Activated T-helper 2 cell treated with anti-CD3 and anti-CD28 coated beads, Interferon-gamma antibody, Interleukin-2, Interleukin-4, amounts not matched to agents 10 μg/mL and 5 μg/mL and 100 μg/mL, durations not matched to agents 14 hours and 24 hours and 36 hours (primary cell): ENCODE results near the gene SZT2. TPM values are rescaled to one million over a fixed set of nuclear protein-coding genes. Genes with fewer than 3 reads are reported as not detected.
"Not testable (repeated sequence)": the region's sequence is repeated elsewhere in the genome, so short reads cannot be mapped to it uniquely, and the experiment has no call there.

Source experiments
- DNase-seq: peaks from one replicate; pipeline ENCODE4 v3.0.0; 2021; ENCODE audit warnings: low spot score
- H3K27ac Mint-ChIP-seq: one replicate; pipeline ENCODE4 v1.8.0; 2021; ENCODE audit warnings: mixed read lengths
- H3K27me3 Mint-ChIP-seq: one replicate; pipeline ENCODE4 v1.8.0; 2021; ENCODE audit warnings: low read depth, mixed read lengths
- H3K36me3 Mint-ChIP-seq: one replicate; pipeline ENCODE4 v1.8.0; 2021; ENCODE audit warnings: low read depth, mixed read lengths
- H3K4me1 Mint-ChIP-seq: one replicate; pipeline ENCODE4 v1.8.0; 2021; ENCODE audit warnings: low read depth, mixed read lengths
- H3K4me3 Mint-ChIP-seq: one replicate; pipeline ENCODE4 v1.8.0; 2021; ENCODE audit warnings: low read depth, mild to moderate bottlenecking, moderate library complexity, mixed read lengths
- H3K9me3 Mint-ChIP-seq: one replicate; pipeline ENCODE4 v1.8.0; 2021; ENCODE audit warnings: mixed read lengths
- intact Hi-C: fragments of 100-400 bp; cut with micrococcal nuclease; formaldehyde crosslinking; loops from one replicate; pipeline ENCODE4 v1.15.1; 2023
- total RNA-seq: library from RNA; stranded (reverse); gene quantifications from 2 replicates; pipeline ENCODE4 v1.2.3, GENCODE V29; 2022

Gene SZT2
- total RNA-seq, 1 donor from 2014 or later = 56.6 TPM

DNA sequence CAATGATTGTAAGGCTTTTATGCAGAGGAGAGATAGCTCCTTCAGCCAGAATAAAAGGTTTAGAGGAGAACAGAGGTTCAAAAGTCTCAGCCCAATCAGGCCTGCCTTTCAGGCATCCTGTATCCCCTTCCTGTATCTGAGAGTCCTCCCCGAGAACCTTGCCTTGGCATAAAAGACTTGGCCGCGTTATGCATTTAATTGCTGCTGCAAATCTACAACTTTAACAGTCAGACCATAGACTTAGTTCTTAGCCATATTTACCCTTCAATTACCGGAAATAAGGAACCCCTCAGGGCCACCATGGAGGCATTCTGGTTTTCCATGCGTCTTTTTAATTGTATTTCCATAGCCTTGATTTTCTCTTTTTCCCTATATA, 82.4 kb downstream of the SZT2 start:
- Mint-ChIP-seq H3K27me3 (peaks cover 9% of the 10 kb centered on the region), H3K4me1 (no peaks in the 10 kb centered on the region), H3K36me3 (no peaks in the 10 kb centered on the region), H3K4me3 (no peak overlapping the region), H3K27ac (no peak overlapping the region), H3K9me3 (no peaks in the 10 kb centered on the region)
- DNase-seq = no peak
- intact Hi-C loops = no loop called here

- H3K9me3 Mint-ChIP-seq, intact Hi-C loops, H3K27ac Mint-ChIP-seq, H3K4me1 Mint-ChIP-seq, DNase-seq, H3K36me3 Mint-ChIP-seq, H3K4me3 Mint-ChIP-seq: not testable (repeated sequence)
- H3K27me3 Mint-ChIP-seq = peaks cover 14% of the 10 kb centered on the region
Measured at GRCh38 chr1:43472463-43473151, 82.9 kb downstream of the SZT2 start.

- H3K27me3 Mint-ChIP-seq = peaks cover 14% of the 10 kb centered on the region
- H3K36me3 Mint-ChIP-seq = no peaks in the 10 kb centered on the region
- intact Hi-C loops = no loop called here
- H3K4me1 Mint-ChIP-seq = no peaks in the 10 kb centered on the region
- no peaks in the 10 kb centered on the region for H3K9me3 Mint-ChIP-seq
- H3K4me3 Mint-ChIP-seq = no peak overlapping the region
- H3K27ac Mint-ChIP-seq = no peak overlapping the region
- DNase-seq = no peak
Measured at GRCh38 chr1:43473463-43473862, 83.8 kb downstream of the SZT2 start.

GRCh38 chr1:43475611-43476401, 86.1 kb downstream of the SZT2 start:
- H3K4me1 Mint-ChIP-seq, H3K27ac Mint-ChIP-seq, H3K9me3 Mint-ChIP-seq, DNase-seq, intact Hi-C loops, H3K4me3 Mint-ChIP-seq, H3K36me3 Mint-ChIP-seq: not testable (repeated sequence)
- H3K27me3 Mint-ChIP-seq = peaks cover 25% of the 10 kb centered on the region

DNA sequence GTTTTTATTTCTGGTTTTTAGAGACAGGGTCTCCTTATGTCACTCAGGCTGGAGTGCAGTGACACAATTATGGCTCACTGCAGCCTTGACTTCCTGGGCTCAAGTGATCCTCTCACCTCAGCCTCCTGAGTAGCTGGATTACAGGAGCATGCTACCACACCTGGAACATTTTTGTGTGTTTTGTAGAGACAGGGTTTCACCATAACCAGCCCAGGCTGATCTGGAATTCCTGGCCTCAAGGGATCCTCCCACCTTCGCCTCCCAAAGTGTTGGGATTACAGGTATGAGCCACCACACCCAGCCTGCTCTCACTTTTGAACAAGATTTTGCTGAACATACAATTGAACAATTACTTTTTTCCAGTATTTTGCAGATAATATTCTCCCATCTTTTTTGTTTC, 88.0 kb downstream of the SZT2 start:
- no peak overlapping the region for H3K4me3 Mint-ChIP-seq
- no peak overlapping the region for H3K27ac Mint-ChIP-seq
- no peak for DNase-seq
- peaks cover 26% of the 10 kb centered on the region for H3K27me3 Mint-ChIP-seq
- intact Hi-C loops = no loop called here
- no peaks in the 10 kb centered on the region for H3K36me3 Mint-ChIP-seq
- no peaks in the 10 kb centered on the region for H3K9me3 Mint-ChIP-seq
- H3K4me1 Mint-ChIP-seq = peaks cover 6% of the 10 kb centered on the region

DNA sequence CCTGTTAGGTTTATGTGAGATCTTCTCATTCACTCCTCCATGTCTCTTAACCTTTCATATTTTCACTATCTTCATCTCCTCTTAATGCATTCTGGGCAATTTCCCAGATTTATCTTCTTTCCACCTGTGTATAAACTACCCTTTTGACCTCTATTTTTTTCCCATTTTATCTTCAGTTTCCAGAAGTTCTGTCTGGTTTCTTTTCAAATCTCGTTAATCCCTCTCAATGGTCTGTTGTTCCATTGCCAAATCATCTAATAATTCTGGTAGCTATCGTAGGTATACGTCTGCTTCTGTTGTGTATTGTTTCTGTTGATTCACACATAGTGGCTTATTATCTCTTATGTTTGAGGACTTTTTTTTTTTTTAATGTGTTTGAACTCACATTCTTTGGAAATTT, 89.7 kb downstream of the SZT2 start:
- H3K27me3 Mint-ChIP-seq = peaks cover 20% of the 10 kb centered on the region
- DNase-seq = no peak
- H3K9me3 Mint-ChIP-seq = no peaks in the 10 kb centered on the region
- H3K4me3 Mint-ChIP-seq = no peak overlapping the region
- no peaks in the 10 kb centered on the region for H3K36me3 Mint-ChIP-seq
- H3K4me1 Mint-ChIP-seq = peaks cover 6% of the 10 kb centered on the region
- no peak overlapping the region for H3K27ac Mint-ChIP-seq
- intact Hi-C loops = no loop called here

DNA sequence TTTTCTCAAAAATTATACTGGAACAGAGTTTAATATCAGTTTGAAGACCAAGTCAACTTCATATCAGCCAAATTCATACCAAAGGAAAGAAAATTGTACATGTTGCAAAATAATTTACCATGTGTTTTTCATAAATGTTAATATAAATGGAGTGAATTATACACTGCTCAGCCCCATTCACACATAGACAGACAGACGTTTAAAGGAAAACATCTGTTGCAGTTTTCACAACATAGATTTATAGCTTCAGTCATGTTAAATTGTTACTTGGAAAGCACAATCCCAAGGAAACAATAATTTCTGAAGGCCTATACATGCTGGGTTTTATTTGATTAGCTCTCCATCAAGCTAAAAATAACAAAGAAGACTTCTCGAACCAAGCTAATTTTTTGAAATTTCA, 91.8 kb downstream of the SZT2 start:
- H3K9me3 Mint-ChIP-seq = no peaks in the 10 kb centered on the region

GRCh38 chr1:43482215-43482614, 92.5 kb downstream of the SZT2 start:
- Mint-ChIP-seq H3K4me1 (peaks cover 6% of the 10 kb centered on the region), H3K27ac (no peak overlapping the region), H3K9me3 (peaks cover 4% of the 10 kb centered on the region), H3K27me3 (peaks cover 15% of the 10 kb centered on the region), H3K4me3 (no peak overlapping the region), H3K36me3 (no peaks in the 10 kb centered on the region)
- no peak for DNase-seq
- intact Hi-C loops = no loop called here

More for the DNA sequence above, 91.8 kb downstream of the SZT2 start:
- peaks cover 6% of the 10 kb centered on the region for H3K4me1 Mint-ChIP-seq
- H3K36me3 Mint-ChIP-seq = no peaks in the 10 kb centered on the region
- H3K27ac Mint-ChIP-seq = no peak overlapping the region
- peaks cover 20% of the 10 kb centered on the region for H3K27me3 Mint-ChIP-seq
- no peak for DNase-seq
- intact Hi-C loops = no loop called here
- no peak overlapping the region for H3K4me3 Mint-ChIP-seq

GRCh38 chr1:43484367-43484766, 94.7 kb downstream of the SZT2 start:
- DNase-seq = no peak
- Mint-ChIP-seq H3K36me3 (no peaks in the 10 kb centered on the region), H3K4me1 (peaks cover 6% of the 10 kb centered on the region), H3K9me3 (peaks cover 20% of the 10 kb centered on the region), H3K27me3 (peaks cover 8% of the 10 kb centered on the region), H3K4me3 (no peak overlapping the region), H3K27ac (no peak overlapping the region)
- intact Hi-C loops = no loop called here

- Mint-ChIP-seq H3K4me3 (no peak overlapping the region), H3K4me1 (no peaks in the 10 kb centered on the region), H3K36me3 (no peaks in the 10 kb centered on the region), H3K27ac (no peak overlapping the region), H3K9me3 (peaks cover 40% of the 10 kb centered on the region), H3K27me3 (peaks cover 9% of the 10 kb centered on the region)
- DNase-seq = no peak
- intact Hi-C loops = no loop called here
Measured at GRCh38 chr1:43488165-43488564, 98.5 kb downstream of the SZT2 start.

GRCh38 chr1:43491061-43491460, 101.4 kb downstream of the SZT2 start:
- Mint-ChIP-seq H3K27me3 (peaks cover 15% of the 10 kb centered on the region), H3K4me3 (no peak overlapping the region), H3K36me3 (no peaks in the 10 kb centered on the region), H3K4me1 (no peaks in the 10 kb centered on the region), H3K9me3 (peaks cover 40% of the 10 kb centered on the region), H3K27ac (no peak overlapping the region)
- intact Hi-C loops = no loop called here
- DNase-seq = no peak

- peaks cover 20% of the 10 kb centered on the region for H3K27me3 Mint-ChIP-seq
- H3K4me1 Mint-ChIP-seq = no peaks in the 10 kb centered on the region
- intact Hi-C loops = no loop called here
- H3K4me3 Mint-ChIP-seq = no peak overlapping the region
- no peaks in the 10 kb centered on the region for H3K36me3 Mint-ChIP-seq
- peaks cover 33% of the 10 kb centered on the region for H3K9me3 Mint-ChIP-seq
- no peak overlapping the region for H3K27ac Mint-ChIP-seq
- DNase-seq = no peak
Measured at GRCh38 chr1:43492826-43493225, 103.1 kb downstream of the SZT2 start.

- peaks cover 21% of the 10 kb centered on the region for H3K27me3 Mint-ChIP-seq
- no peaks in the 10 kb centered on the region for H3K4me1 Mint-ChIP-seq
- H3K27ac Mint-ChIP-seq = no peak overlapping the region
- no peak for DNase-seq
- intact Hi-C loops = no loop called here
- H3K9me3 Mint-ChIP-seq = peaks cover 25% of the 10 kb centered on the region
- no peaks in the 10 kb centered on the region for H3K36me3 Mint-ChIP-seq
- no peak overlapping the region for H3K4me3 Mint-ChIP-seq
Measured at GRCh38 chr1:43493661-43494450, 104.2 kb downstream of the SZT2 start.
